GM18499 (cell line): ENCODE measurements around the gene VPREB3.

Experiments
- ATAC-seq: cut with Tn5 transposase; IDR thresholded peaks from one replicate; pipeline ENCODE4 v1.9.1; 2021; ENCODE audit warnings: moderate number of reproducible peaks; ENCODE audit not compliant: insufficient read depth, unreplicated experiment

Gene VPREB3

DNA sequence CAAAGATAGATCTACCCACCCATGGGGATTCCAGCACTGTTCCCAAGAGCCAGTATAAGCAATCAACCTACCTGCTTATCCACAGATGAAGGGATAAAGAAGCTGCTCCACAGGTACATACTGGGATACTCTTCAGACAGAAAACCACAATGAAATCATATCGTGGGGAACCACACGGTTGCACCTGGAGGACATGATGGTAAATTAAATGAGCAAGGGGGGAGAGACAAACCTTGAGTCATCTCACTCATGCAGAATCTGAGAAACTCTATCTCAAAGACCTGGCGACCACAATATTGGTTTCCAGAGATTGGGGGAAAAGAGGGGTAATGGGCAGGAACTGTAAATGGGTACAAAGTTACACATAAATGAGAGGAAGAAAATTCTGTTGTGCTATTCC lies 48.9 kb downstream of the VPREB3 start:
- no peak for ATAC-seq

DNA sequence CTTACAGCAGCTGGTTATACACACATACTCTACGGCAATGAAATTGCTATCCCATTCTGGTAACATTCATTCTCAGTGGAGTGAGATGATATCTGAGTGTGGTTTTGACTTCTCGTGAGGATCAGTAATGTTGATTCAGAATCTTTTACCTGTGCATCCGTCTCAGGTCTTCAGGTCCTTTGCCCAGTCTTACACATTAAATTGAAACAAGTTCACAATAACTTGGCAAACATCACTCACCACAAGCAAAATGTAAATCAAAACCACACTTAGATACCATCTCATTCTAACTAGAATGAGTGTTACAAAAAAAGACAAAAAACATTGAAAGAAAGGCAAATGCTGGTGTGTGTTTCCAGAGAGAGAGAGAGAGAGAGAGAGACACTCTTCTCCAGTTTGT lies 49.4 kb downstream of the VPREB3 start:
- no peak for ATAC-seq

DNA sequence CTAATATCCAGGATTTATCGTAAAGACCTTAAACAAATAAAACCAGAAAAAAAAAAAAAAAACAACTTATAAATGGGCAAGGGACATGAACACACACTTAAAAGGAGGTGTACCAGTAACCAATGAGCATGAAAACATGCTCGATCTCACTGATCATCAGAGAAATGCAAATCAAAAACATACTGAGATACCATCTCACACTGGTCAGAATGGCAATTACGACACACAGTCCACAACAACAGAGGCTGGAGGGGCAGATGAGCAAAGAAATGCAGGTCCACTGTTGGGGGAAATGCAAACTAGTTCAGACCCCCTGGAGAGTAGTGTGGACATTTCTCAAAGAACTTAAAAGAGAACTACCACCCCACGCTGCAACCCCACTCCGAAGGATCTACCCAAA lies 50.2 kb downstream of the VPREB3 start:
- ATAC-seq = no peak
